GM12892 (cell line): ENCODE results near the gene SFI1.

Source experiments
- POLR2A ChIP-seq: IDR thresholded peaks from 2 replicates; pipeline ENCODE4 v1.6.1; 2011; ENCODE audit warnings: low read depth, low read length, control low read depth
- POLR2AphosphoS5 ChIP-seq: IDR thresholded peaks from 2 replicates; pipeline ENCODE4 v1.6.1; 2011; ENCODE audit warnings: low read depth, low read length, control low read depth
- TAF1 ChIP-seq: IDR thresholded peaks from 2 replicates; pipeline ENCODE4 v1.6.1; 2011; ENCODE audit warnings: low read depth, mild to moderate bottlenecking, control low read depth, low read length, borderline replicate concordance

DNA sequence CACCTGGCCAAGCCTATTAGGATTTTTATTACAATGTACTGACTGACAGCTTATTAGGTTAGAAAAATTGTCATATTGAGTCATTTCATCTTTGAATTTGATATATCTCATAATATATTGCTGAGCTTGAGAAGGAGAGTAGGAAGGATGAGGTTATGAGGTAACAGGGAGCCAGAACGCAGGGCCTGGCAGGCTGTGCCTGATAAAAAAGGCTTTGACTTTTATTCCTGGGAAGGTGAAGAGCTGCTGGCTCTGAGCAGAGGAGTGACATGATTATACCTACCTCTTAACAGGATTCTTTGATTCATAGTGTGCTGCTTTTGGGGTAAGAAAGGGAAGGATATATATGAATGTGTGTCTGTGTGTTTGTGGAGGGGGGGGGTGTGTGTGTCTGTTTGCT is 70.9 kb downstream of the SFI1 start:
- no peak for TF ChIP-seq POLR2A
- TF ChIP-seq TAF1 = no peak
- TF ChIP-seq POLR2AphosphoS5 = no peak
